HepG2 (cell line): ENCODE results near the gene FN1. TPM values are rescaled to one million over a fixed set of nuclear protein-coding genes. Genes with fewer than 3 reads are reported as not detected.
A peak's percentile ranks its signal among the peaks of the same experiment; 100 is the strongest.

Experiments
- ATF7-NPFF ChIP-seq: sonication (generic); formaldehyde crosslinking; IDR thresholded peaks from 2 replicates; pipeline ENCODE4 v1.8.1; 2023; ENCODE audit warnings: mild to moderate bottlenecking, low read depth, missing genetic modification reagents, moderate library complexity
- FOSL2 ChIP-seq: sonication (generic); formaldehyde crosslinking; IDR thresholded peaks from 2 replicates; pipeline ENCODE4 v1.4.0; 2020; ENCODE audit warnings: missing genetic modification reagents
- GATA4 ChIP-seq: sonication (generic); IDR thresholded peaks from 2 replicates; pipeline ENCODE4 v1.6.1; 2016; ENCODE audit warnings: antibody characterized with exemption, low read depth, borderline replicate concordance
- HHEX ChIP-seq: IDR thresholded peaks from 2 replicates; pipeline ENCODE4 v1.6.1; 2016; ENCODE audit warnings: control low read depth
- HNRNPL ChIP-seq: fragments of 200-400 bp; formaldehyde crosslinking; IDR thresholded peaks from 2 replicates; pipeline ENCODE4 v1.6.1; 2017; ENCODE audit warnings: mild to moderate bottlenecking, low read depth, low read length
- KDM3A ChIP-seq: IDR thresholded peaks from 2 replicates; pipeline ENCODE4 v1.6.1; 2018; ENCODE audit warnings: low read depth, missing compliant biosample characterization
- KDM4B ChIP-seq: sonication (generic); formaldehyde crosslinking; IDR thresholded peaks from 2 replicates; pipeline ENCODE4 v1.4.0; 2020; ENCODE audit warnings: missing genetic modification reagents
- KMT2A ChIP-seq: sonication (generic); formaldehyde crosslinking; IDR thresholded peaks from 2 replicates; pipeline ENCODE4 v1.4.0; 2020; ENCODE audit warnings: missing genetic modification reagents
- MAFF ChIP-seq: IDR thresholded peaks from 2 replicates; pipeline ENCODE4 v1.6.1; 2011; ENCODE audit warnings: low read depth, low read length, improper control_type of control experiment
- POLR2AphosphoS2 ChIP-seq: IDR thresholded peaks from 2 replicates; pipeline ENCODE4 v1.6.1; 2011; ENCODE audit warnings: low read depth, low read length, improper control_type of control experiment
- RAD51 ChIP-seq: fragments of 450-650 bp; IDR thresholded peaks from 2 replicates; pipeline ENCODE4 v1.6.1; 2016; ENCODE audit warnings: borderline replicate concordance
- RBFOX2 ChIP-seq: fragments of 200-400 bp; formaldehyde crosslinking; IDR thresholded peaks from 2 replicates; pipeline ENCODE4 v1.6.1; 2017; ENCODE audit warnings: low read depth, mild to moderate bottlenecking, low read length
- SATB2 ChIP-seq: sonication (generic); formaldehyde crosslinking; IDR thresholded peaks from 2 replicates; pipeline ENCODE4 v1.5.0; 2020; ENCODE audit warnings: missing genetic modification reagents
- ZBTB20 ChIP-seq: sonication (generic); formaldehyde crosslinking; IDR thresholded peaks from 2 replicates; pipeline ENCODE4 v1.8.1; 2023; ENCODE audit warnings: missing genetic modification reagents, low read depth, mild to moderate bottlenecking, borderline replicate concordance
- ZNF335 ChIP-seq: sonication (generic); formaldehyde crosslinking; IDR thresholded peaks from 2 replicates; pipeline ENCODE4 v1.4.0; 2020; ENCODE audit warnings: missing genetic modification reagents
- ZNF543 ChIP-seq: sonication (generic); formaldehyde crosslinking; IDR thresholded peaks from 2 replicates; pipeline ENCODE4 v1.4.0; 2020; ENCODE audit warnings: mild to moderate bottlenecking, missing genetic modification reagents
- ZNF850 ChIP-seq: sonication (generic); formaldehyde crosslinking; conservative IDR thresholded peaks from 2 replicates; pipeline ENCODE4 v1.9.0; 2021; ENCODE audit warnings: mild to moderate bottlenecking, missing genetic modification reagents
- polyA plus RNA-seq, 8 experiments: library from polyadenylated mRNA; depleted of rRNA in 3 of 8; stranded (reverse) in 7 of 8; unstranded in 1 of 8; fragments of >200 nt; fragmentation: Illumina TruSeq in 4 of 8; extraction: Trizol in 4 of 8; gene quantifications; 2 replicates each; pipeline versions ENCODE4 v1.2.1 to v1.2.3, GENCODE V29; 2011 to 2016; ENCODE audit warnings: low read depth in 4 of 8, missing spikeins in 1 of 8, mixed read lengths in 1 of 8; ENCODE audit not compliant: insufficient read depth in 1 of 8
- total RNA-seq, 5 experiments: library from RNA; depleted of rRNA; stranded (reverse); fragments of >200 nt; fragmentation: Illumina TruSeq; extraction: Trizol; gene quantifications; 2 replicates each; pipeline ENCODE4 v1.2.3, GENCODE V29; 2016; ENCODE audit warnings: low read depth in 1 of 5
- TF ChIP-seq, protein P1 (sequence below): sonication (generic); formaldehyde crosslinking; IDR thresholded peaks from 2 replicates; pipeline ENCODE4 v1.4.0; 2020; ENCODE audit warnings: mild to moderate bottlenecking, missing genetic modification reagents, borderline replicate concordance
- TF ChIP-seq, protein P2 (sequence below): IDR thresholded peaks from 2 replicates; pipeline ENCODE4 v1.6.1; 2016
- TF ChIP-seq, protein P3 (sequence below), 2 experiments: IDR thresholded peaks; 2 replicates each; pipeline ENCODE4 v1.6.1; 2011 to 2012; ENCODE audit warnings: low read length in 2 of 2, borderline replicate concordance in 1 of 2, low read depth in 1 of 2, mild to moderate bottlenecking in 1 of 2, moderate library complexity in 1 of 2
- TF ChIP-seq, protein P4 (sequence below): sonication (generic); formaldehyde crosslinking; IDR thresholded peaks from 2 replicates; pipeline ENCODE4 v1.4.0; 2020; ENCODE audit warnings: mild to moderate bottlenecking, missing genetic modification reagents

Gene FN1
- total and polyA plus RNA-seq, 2 of the 13 experiments (the other 11 are each of a cell fraction or from before 2014, with no cell fraction given): 1,847 to 6,471 TPM

DNA sequence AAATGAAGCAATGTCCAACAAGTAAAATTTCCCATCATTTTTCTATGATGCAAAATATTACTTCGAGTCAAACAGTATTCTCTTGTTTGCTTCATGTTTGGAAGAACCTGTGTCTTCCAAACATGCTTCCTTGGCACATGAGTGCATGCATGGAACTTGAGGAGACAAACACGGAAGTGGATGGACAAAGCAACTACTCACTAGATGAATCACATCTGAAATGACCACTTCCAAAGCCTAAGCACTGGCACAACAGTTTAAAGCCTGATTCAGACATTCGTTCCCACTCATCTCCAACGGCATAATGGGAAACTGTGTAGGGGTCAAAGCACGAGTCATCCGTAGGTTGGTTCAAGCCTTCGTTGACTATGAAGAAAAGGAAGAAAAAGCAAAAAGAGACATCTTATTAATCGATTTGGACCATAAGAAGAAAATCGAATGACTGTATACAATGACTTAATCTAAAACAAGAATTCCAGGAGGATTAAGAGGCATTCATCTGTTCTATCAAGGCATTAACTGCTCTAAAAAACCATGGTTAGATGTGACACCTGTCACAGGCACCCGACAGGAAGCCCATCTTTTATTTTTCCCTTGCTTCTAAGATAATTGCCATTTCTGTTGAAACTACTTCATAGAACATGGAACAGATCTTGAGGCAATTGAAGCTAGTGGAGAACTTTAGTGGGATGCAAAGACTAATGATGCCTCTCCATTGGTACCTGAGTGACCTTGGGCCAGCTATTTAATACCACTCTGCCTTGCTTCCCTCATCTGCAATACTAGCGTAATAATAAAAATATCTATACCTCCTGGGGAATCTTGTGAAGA is 68.0 kb downstream of the FN1 start (continued):
- TF ChIP-seq, protein P1, sequence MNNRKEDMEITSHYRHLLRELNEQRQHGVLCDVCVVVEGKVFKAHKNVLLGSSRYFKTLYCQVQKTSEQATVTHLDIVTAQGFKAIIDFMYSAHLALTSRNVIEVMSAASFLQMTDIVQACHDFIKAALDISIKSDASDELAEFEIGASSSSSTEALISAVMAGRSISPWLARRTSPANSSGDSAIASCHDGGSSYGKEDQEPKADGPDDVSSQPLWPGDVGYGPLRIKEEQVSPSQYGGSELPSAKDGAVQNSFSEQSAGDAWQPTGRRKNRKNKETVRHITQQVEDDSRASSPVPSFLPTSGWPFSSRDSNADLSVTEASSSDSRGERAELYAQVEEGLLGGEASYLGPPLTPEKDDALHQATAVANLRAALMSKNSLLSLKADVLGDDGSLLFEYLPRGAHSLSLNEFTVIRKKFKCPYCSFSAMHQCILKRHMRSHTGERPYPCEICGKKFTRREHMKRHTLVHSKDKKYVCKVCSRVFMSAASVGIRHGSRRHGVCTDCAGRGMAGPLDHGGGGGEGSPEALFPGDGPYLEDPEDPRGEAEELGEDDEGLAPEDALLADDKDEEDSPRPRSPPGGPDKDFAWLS (CRISPR knock-in tag): no peak
- TF ChIP-seq, protein P2, sequence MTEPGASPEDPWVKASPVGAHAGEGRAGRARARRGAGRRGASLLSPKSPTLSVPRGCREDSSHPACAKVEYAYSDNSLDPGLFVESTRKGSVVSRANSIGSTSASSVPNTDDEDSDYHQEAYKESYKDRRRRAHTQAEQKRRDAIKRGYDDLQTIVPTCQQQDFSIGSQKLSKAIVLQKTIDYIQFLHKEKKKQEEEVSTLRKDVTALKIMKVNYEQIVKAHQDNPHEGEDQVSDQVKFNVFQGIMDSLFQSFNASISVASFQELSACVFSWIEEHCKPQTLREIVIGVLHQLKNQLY (CRISPR knock-in tag): no peak
- TF ChIP-seq ATF7-NPFF (CRISPR knock-in tag) (no peak), ZNF543 (no peak), MAFF (no peak), ZBTB20 (CRISPR knock-in tag) (no peak), RBFOX2 (peak; percentile 64; the same call in 1 of the 2 replicates), KMT2A (CRISPR knock-in tag) (no peak), GATA4 (no peak), KDM3A (no peak), FOSL2 (CRISPR knock-in tag) (peak; percentile 16; the same call in 1 of the 2 replicates), KDM4B (CRISPR knock-in tag) (no peak), POLR2AphosphoS2 (peak; percentile 85), HHEX (CRISPR knock-in tag) (no peak), ZNF335 (CRISPR knock-in tag) (no peak), RAD51 (no peak), ZNF850 (CRISPR knock-in tag) (no peak), HNRNPL (no peak), SATB2 (CRISPR knock-in tag) (no peak)
- TF ChIP-seq, protein P3, sequence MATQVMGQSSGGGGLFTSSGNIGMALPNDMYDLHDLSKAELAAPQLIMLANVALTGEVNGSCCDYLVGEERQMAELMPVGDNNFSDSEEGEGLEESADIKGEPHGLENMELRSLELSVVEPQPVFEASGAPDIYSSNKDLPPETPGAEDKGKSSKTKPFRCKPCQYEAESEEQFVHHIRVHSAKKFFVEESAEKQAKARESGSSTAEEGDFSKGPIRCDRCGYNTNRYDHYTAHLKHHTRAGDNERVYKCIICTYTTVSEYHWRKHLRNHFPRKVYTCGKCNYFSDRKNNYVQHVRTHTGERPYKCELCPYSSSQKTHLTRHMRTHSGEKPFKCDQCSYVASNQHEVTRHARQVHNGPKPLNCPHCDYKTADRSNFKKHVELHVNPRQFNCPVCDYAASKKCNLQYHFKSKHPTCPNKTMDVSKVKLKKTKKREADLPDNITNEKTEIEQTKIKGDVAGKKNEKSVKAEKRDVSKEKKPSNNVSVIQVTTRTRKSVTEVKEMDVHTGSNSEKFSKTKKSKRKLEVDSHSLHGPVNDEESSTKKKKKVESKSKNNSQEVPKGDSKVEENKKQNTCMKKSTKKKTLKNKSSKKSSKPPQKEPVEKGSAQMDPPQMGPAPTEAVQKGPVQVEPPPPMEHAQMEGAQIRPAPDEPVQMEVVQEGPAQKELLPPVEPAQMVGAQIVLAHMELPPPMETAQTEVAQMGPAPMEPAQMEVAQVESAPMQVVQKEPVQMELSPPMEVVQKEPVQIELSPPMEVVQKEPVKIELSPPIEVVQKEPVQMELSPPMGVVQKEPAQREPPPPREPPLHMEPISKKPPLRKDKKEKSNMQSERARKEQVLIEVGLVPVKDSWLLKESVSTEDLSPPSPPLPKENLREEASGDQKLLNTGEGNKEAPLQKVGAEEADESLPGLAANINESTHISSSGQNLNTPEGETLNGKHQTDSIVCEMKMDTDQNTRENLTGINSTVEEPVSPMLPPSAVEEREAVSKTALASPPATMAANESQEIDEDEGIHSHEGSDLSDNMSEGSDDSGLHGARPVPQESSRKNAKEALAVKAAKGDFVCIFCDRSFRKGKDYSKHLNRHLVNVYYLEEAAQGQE (IDR thresholded peaks at IDR 0.05; ENCODE audit: borderline replicate concordance in 1 of 2, low read depth in 1 of 2, low read length in 2 of 2): no peak
- TF ChIP-seq, protein P4, sequence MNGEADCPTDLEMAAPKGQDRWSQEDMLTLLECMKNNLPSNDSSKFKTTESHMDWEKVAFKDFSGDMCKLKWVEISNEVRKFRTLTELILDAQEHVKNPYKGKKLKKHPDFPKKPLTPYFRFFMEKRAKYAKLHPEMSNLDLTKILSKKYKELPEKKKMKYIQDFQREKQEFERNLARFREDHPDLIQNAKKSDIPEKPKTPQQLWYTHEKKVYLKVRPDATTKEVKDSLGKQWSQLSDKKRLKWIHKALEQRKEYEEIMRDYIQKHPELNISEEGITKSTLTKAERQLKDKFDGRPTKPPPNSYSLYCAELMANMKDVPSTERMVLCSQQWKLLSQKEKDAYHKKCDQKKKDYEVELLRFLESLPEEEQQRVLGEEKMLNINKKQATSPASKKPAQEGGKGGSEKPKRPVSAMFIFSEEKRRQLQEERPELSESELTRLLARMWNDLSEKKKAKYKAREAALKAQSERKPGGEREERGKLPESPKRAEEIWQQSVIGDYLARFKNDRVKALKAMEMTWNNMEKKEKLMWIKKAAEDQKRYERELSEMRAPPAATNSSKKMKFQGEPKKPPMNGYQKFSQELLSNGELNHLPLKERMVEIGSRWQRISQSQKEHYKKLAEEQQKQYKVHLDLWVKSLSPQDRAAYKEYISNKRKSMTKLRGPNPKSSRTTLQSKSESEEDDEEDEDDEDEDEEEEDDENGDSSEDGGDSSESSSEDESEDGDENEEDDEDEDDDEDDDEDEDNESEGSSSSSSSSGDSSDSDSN: no peak
